Measurements from ENCODE around the gene RALGPS1.

Gene RALGPS1

DNA sequence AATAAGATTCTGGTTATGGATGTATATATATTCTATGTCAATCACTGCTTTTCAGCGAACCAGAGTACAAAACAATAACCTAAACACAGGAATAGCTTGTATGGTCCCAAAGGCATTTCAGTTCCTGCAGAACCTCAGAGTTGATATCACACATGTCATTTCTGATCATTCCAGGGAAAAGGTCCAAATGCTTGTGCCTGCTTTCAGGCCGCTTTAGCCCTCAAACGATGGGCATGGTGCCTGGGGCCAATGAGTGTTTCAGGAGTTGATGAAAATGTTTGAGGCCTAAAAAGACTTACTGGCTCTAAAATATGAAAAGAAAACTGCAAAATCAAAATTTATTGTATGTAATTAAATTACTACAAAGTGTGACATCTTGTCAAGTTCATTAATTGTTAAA, 185.1 kb downstream of the RALGPS1 start:
- no peak for DNase-seq (ENCODE audit: low read depth)

DNA sequence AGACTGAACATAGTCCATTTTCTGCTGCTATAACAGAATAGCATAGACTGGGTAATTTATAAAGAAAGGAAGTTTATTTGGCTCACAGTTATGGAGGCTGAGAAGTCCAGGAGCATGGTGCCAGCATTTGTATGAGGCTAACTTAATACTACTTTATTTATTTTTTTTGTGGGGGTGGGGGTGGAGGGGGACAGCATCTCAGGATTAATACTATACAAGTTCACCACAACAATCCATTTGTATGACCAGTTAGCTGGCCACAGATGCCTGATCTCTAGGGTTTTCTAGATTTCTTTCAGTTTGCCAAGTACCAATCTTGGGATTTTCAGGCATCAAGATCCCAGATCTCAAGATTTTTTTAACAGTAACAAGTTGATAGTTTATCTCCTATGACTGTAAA, 187.6 kb downstream of the RALGPS1 start:
- no peak for DNase-seq (ENCODE audit: low read depth)

DNA sequence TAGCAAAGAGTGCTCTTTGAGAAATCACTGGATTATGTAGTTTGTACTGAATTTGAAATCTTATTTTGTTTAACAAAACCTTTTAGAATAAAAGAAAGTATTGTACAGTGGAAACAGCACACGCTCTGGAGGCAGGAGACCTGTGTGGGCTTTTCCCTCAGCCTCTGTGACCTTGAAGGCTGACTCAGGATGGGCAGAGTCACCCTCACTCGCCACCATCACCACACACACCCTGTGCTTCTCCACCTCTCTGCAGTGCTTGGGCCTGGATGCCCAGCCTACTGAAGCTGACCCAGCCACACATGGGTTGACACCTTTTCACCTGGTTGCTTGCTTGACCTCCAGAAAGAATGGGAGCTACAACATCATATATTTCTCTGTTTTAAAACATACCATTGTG, 188.2 kb downstream of the RALGPS1 start:
- DNase-seq (ENCODE audit: low read depth) = no peak

DNA sequence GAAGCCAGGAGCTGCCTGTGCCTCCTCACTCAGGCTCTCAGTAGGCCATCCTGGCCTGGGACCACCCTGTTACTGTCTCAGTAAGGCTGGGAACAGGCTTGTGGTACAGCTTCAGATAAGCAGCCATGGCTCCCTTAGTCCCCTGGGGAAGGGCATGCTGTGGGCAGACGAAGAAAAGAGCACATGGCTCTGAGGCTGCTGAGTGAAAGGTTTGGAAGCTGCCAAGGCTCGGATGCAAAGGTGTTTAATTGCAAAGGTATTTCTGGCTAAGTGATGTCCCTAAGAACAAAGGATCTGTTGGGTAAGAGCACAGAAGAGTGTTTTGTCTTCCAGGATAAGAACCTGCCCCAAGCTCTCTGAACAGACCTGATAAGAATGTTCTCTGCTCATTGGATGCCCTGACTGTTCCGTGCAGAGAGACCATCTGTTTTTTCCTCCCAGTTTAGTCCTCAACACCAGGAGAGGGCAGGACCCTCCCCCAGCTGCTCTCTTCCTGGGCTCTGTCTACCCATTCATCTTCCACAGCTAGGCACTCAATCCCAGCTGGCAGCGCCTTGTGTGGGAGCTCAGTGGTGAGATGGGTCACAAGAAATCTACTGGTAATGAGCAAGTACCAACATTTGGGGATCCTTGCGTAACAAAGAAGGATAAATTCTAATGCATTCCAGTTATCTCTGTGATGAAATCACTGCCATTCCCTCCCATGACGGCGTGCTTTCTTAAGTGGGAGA, 190.2 kb downstream of the RALGPS1 start:
- DNase-seq (ENCODE audit: low read depth) = no peak

DNA sequence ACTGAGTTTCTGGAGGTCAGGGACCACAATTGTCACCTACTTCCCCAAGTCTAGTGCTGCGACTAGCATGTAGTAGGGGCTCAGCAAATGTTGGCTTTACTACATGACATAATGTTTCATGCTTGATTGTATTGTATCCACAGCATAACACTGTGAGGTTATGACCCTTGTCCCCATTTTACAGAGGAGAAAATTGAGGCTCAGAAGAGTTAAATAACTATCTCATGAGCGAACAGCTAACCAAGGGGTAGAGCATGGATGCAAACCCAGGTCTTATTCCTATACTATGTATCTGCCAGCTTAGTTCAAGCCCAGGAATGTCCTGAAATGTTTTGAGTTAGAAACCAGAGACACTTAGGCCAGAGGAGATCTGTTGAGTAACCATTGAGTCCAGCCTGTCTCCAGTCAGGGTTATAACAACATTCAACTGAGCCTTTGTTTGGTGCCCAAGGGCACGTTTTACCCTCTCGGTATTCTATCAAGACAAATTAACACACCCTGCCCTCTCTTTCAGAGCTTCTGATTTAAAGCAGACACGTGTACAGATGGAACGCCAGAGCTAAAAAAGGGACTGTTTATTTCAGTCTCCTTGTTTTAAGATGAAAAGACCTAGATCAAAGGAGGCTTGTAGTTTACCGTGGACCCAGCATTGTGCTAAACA, 191.4 kb downstream of the RALGPS1 start:
- no peak for DNase-seq (ENCODE audit: low read depth)

DNA sequence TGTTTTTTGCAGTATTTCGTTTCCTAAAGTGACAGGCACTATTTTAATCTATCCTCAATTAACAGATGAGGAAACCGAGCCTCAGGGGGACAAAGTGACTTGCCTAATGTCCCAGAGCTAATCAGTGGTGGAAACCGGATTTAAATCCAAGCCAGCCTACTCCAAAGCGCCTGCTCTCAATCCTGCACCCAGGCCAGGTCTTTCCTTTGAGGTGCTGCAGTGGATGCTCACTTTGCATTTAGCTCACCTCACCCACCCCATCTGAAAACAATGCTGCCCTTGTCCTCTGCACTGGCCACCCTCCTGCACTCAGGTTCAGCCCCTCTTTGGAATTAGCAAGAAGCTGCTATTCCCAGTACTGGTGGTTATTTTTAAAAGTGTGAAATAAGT, 191.9 kb downstream of the RALGPS1 start:
- no peak for DNase-seq (ENCODE audit: low read depth)

DNA sequence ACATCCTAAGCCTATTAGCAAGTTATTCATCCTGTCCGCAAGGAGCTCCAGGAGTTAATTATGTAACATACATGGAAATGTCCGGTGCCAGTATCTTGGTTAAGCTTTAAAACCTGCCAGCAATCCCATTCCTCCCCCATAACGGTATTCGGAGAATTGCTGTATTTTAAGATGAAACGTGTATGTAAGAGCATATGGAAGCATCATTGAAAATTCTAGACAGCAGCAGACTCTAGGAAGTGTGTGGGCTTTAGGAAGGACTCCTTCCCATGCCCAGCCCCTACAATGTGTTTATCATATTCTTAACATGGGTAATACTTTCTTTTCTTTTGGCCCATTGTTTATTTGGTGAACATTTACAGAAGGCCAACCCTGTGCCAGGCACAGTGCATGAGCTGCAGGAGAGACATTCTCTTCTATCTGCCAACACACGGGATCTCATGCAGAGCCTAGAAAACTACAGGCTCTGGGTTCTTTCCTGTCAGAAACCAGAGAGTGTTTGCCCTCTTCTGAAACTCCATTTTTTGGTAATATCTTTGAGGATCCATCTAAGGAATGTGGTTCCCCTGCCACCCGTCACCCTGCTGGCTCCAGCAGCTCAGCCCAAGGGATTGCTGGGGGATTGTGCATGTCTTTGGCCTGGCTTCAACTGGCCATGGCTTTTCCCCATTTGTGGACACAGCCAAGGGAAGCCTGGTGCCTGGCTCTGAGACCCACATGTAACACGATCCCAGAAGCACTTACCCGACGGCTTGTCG, 192.8 kb downstream of the RALGPS1 start:
- DNase-seq (ENCODE audit: low read depth) = no peak

DNA sequence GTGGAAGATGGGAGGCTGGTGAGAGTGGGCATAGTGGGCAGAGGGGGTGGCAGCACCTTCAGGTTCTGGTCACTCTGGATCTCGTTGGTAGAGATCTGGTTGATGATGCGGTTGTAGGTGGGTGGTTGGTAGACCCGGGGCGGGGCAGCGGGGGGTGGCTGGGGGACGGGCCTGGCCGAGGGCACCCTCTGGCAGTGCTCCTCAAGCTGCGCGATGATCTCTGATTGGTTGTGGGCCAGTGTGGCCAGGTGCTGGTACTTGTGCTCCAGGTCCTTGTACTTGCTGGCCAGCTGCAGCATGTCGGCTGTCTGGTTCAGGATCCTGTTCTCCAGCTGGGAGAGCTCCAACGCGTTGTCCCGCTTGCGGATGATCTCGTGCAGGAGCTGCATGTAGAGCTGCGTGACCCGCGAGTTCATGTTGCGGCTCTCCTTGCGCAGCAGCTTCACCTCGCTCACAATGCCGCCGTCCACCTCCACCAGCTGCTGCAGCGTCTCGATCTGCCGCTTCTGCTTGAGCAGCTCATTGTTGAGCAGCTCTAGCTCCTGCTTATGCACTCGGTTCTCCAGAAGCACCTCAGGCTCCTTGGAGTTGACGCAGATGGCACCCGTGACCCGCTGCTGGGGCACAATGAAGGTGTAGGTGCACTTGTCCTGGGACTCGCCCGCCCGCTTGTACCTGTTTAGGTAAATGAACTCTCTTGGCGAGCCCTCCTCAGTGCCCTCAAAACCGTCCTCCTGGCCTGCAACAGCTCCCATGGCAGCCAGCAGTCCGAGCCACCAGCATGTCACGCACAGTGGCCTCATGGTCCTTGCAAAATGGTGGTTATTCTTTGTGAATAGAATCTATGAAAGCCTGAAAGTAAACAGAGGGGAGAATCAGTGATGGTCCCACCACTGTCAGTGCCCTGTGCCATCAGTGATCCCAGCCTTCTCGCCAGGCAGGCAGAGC, 193.6 kb downstream of the RALGPS1 start:
- no peak for DNase-seq (ENCODE audit: low read depth)

DNA sequence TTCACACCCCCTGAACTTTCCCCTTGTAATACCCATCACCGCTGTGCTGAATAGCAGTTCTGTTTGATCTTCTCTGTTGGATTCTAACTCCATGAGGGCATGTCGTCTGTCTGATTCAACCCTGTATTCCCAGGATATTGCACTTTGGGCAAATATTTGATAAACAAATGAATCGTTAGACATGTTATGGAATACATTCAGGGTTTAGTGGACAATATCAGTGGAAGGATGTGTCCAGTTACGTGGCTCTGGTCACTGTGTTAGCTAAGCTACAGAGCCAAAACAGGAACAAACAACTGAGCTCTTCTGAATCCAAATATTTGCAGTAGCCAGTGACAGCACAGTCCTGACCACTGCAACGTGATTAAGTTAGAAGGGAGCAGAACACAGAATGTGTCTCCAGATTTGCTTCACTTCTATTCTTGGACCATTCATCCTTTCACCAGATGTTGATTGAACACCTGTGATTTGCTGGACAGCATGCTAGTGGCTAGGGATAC, 194.7 kb downstream of the RALGPS1 start:
- DNase-seq (ENCODE audit: low read depth) = no peak

DNA sequence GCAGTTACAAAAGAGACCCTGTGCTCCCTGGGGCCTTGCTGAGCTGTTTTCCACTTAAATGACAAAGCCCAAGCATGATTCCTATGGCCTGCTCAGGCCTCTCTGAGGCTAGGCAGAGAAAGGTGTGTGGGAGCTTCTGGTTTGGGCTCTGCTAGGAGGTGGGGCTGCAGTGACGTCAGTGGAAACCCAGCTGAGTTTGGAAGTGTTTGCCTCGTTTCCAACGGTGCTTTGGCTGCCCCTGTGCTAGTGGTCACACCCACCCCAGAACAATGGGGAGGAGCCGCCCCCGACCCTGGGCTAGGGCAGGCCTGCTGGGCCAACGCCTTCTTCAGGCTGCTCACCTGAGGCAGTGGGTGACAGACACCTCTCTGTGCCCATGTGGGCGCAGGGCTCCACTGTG, 197.5 kb downstream of the RALGPS1 start:
- no peak for DNase-seq (ENCODE audit: low read depth)

DNA sequence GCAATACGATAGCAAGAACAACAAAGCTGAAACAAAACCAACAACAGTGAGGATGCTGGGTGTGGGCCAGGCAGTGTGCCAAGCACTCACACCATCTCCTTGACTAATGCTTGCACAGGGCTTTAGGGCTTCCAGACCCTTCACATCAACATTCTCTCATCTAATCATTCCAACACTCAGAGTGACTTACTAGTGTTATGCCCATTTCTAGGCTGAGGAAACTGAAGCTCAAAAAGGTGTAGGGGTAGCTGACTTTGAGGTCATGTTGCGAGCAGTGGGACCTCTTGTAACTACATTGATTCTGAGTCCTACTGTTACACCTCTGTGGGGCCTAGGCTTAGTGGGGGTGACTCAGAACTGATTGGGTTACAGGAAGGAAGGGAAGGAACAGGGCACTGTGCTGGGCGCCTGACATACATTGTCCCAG, 198.2 kb downstream of the RALGPS1 start:
- DNase-seq (ENCODE audit: low read depth) = no peak

DNA sequence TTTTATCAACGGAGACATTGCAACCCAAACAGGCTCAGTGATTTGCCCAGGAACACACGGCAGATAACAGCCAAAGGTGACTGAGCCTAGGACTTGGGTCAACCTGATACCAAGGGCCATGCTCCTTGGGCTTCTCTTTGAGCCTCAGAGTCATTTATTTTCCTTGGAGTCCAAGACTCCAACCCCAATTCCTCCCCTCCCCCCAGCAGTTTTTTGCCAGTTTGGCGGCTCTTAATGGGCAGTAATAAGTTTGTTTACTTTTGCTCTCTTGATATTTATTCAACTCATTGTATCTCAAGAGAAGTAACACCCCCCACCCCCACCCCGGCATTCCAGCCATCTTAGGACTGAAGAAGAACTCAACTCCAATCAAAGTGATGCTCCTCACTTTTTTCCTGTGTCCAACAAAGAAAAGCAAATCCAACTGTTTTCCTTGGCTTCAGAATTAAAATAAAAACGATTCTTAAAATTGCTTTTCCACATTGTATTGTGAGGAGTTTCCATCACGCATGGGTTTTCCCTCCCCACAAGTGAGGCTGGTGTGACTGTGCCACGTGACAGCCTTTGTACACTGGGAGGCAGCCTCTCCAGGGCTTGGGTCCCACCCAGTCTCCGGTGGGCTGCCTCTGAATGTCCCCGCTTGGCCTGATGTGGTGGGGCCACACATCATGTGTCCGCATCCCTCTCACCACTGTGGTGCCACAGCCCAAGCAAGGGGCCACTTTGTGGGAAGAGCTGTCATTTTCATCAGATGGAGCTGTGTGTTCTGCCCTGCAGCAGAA, 198.8 kb downstream of the RALGPS1 start:
- no peak for DNase-seq (ENCODE audit: low read depth)

DNA sequence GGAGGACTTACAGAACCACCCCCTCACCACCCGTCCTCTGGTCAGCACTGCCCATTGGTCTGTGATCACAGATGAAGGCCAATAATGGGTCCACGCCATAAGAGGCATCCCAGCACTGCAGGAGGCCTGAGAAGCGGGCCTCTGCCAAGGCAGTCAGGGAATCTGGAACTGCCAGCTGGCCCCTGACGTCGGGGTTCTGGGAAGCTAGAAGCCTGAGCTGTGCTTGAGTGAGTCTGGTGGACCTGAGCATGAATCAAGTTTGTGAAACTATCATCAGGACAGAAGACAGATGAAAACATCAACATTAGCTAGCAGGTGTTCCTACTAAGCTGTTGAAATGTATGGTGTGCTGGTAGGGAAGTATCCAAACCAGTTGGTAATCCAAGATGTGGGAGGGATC, 200.0 kb downstream of the RALGPS1 start:
- no peak for DNase-seq (ENCODE audit: low read depth)

DNA sequence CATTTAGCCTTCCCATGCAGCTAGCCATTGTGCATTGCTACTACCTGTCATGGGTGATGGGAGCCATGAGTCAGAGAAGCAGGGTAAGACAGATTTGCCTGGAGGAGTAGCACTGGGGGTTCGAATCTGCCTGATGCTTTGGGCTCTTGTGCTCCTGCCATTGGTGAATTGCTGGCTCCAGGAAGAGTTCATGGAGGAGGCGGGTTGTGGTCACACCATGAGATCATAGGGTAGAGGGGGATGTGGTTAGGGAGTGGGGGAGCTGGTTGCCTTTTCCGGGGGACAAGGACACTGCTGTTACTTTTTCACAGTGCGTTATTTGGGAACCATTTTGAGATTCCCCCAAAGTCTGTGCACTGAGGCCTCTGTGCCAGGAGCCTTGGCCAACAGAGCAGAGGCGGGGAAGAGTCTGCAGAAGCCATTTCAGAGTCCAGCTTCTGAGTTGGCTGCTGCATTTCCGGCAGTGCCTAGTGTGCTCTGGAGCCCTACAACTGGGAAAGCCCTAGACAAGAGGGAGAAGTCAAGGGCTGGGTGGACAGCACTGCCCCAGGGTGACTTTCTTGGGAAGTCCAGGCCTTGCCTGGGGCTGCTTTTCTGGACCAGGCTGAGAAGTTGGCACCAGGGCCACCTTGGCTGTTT, 201.6 kb downstream of the RALGPS1 start:
- no peak for DNase-seq (ENCODE audit: low read depth)

DNA sequence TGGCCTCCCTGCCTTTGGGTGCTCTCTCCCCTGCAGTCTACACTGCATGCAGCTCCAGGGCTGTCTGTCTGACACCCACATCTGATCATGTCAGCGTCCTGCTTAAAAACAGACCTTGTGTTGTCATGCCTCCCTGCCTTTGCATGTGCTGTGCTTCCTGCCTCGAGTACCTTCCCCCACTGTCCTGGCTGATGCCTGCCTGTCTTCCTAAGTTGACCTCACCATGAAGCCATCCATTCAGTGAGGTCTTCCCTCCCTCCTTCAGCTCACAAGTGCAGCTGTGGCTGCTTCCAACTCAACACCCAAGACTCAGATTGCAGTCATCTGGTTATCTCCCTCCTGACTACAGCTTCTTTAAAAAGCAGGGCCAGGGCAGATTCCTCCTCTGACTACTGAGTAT, 202.4 kb downstream of the RALGPS1 start:
- DNase-seq (ENCODE audit: low read depth) = no peak

DNA sequence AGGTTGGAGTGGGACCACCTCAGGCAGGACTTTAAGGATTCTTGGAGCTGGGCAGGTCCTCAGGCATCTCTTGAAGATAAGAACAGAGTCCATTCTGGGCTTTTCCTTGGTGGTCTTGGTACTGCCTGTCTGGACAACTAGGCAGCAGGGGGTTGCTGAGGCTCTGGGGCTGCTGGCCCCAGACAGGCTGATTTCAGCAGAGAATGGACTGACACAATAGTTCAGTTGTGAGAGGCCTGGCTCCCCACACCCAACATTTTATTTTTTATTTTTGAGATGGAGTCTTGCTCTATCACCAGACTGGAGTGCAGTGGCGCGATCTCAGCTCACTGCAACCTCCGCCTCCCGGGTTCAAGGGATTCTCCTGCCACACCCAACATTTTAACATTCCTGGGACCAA, 203.2 kb downstream of the RALGPS1 start:
- DNase-seq (ENCODE audit: low read depth) = no peak

DNA sequence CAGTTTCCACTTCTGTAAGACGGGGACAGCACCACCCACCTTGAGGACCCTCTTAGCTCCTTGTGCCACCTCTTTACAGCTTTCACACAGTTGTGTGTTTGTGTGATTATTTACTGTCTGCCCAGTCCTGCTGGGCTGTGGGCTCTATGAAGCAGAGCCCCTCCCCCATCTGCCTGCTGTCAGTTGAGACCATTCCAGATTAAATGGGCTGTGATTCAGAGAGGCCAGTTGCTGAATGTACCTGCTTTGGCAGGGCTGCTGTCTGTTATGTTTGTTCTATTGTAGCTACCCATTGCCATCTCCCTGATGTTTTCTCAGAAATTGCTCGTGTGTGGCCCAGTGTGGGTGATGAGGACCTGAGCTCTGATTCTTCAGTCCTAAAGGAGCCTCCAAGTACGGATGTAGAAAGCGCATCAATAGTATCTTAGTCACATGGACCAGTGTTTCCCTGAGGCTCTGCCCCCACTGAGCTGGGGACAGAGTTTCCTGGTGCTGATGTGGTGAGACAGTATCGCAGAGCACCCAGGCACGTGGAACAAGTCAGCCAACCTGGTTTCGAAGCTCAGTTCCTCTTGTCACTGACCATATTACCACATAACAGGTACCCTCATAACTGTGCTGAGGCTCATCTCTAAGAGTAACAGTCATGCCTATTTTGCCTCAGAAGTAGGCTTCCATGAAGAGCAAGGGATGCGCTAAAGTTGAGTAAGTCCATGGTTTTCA, 204.2 kb downstream of the RALGPS1 start:
- DNase-seq (ENCODE audit: low read depth) = no peak

DNA sequence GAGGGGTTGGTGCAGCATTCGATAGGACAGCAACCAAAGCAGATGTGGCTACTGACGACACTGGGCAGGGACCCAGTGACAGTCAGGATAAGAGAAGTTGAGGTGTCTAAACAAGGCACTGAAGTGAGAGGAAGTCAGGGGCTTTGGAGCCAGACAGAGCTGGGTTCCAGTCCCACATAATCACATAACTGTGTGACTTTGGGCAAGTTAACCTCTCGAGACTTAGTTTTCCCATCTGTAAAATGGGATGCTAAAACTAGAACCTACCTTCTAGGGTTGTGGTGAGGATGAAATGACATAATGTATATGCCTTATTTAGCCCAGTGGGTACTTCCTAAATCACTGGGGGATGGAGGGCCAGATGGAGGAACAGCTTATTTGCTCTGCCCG, 204.7 kb downstream of the RALGPS1 start:
- no peak for DNase-seq (ENCODE audit: low read depth)

DNA sequence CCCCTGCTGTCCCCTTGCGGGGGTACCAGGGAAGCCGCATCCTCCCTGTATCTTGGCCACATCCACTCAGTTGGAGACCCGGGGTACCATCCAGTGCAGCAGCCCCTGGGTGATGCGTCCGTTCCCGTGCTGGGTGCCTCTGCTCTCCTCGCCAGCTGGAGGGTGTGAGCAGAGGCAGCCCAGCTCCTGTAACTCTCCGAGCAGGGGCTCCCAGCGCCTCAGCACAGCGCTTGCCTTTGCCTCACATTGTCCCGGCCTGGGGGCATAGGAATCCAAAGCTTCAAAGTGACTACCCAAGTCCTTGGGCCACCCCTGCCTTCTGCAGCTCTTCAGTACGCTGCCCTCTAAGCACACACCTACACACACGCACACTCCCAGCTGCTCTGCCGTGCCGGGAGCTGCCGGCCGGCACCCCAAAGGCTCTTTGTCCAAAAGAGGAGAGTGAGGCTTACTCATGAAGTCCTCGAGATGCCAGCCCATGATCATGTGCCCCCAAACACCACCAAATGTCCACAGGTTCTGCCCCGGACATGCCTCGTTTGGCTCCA, 207.1 kb downstream of the RALGPS1 start:
- no peak for DNase-seq (ENCODE audit: low read depth)

All from HS-27A (cell line).